ENCODE data around the gene MXI1. TPM values are rescaled to one million over a fixed set of nuclear protein-coding genes. Genes with fewer than 3 reads are reported as not detected.
"Not testable (repeated sequence)": the region's sequence is repeated elsewhere in the genome, so short reads cannot be mapped to it uniquely, and the experiment has no call there.

The MXI1 gene
- total RNA-seq, 1 donor: 75.7 TPM

- H3K9me3 ChIP-seq (ENCODE audit: low read depth, low read length): no peaks in the 10 kb centered on the region
- peaks cover 3% of the 10 kb centered on the region for H3K4me1 ChIP-seq (ENCODE audit: insufficient read depth, low read length)
- no peaks in the 10 kb centered on the region for H3K27me3 ChIP-seq (ENCODE audit: insufficient read depth, low read length)
- no peak overlapping the region for H3K4me3 ChIP-seq (ENCODE audit: low read length)
These were observed 106.3 kb downstream of the MXI1 start for GRCh38 chr10:110313674-110314073.

DNA sequence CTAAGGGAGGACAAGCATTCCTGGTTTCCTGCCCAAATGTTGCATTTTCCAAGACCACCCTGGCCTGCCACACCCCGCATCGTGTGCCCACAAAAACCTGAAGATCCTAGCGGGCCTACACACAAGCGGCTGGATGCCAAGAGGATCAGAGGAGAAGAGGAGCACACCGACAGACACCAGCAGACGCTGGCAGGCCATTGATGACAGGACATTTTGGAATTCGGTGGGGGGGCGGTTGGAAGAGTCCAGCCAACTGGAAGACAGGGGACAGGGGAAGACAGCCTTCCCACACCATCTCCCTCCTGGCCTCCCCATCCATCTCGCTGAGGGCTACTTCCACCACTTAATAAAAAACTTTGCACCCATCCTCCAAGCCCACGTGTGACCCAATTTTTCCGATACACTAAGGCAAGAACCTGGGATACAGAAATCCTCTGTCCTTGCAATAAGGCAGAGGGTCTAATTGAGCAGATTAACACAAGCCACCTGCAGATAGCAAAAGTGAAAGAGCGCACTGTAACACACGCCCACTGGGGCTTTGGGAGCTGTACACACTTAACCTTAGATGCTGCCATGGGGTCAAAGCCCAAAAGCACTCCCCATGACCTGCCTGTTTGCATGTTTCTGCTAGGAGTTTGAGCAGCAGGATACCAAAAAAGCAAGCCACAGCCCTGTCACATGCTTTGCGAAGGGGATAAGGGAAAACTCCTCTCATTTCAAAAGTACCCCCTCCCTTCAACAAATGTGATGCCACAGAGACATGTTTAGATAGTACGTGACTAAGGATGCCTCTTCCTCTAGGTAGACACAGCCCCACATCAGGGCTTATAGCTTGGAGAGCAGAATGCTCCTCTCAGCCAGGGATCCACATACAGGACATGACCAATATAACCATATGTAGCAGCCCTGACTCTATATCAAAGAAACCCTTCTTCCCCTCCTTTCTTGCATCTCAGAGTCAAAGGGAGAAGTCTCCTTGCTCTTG is 110.8 kb downstream of the MXI1 start:
- Histone ChIP-seq H3K9me3 (ENCODE audit: low read depth, low read length) (no peaks in the 10 kb centered on the region), H3K4me3 (ENCODE audit: low read length) (no peak overlapping the region), H3K4me1 (ENCODE audit: insufficient read depth, low read length) (no peaks in the 10 kb centered on the region), H3K27me3 (ENCODE audit: insufficient read depth, low read length) (no peaks in the 10 kb centered on the region)

- H3K4me3 ChIP-seq (ENCODE audit: low read length): no peak overlapping the region
- H3K27me3 ChIP-seq (ENCODE audit: insufficient read depth, low read length): no peaks in the 10 kb centered on the region
These were observed 114.6 kb downstream of the MXI1 start for GRCh38 chr10:110321869-110322620.

DNA sequence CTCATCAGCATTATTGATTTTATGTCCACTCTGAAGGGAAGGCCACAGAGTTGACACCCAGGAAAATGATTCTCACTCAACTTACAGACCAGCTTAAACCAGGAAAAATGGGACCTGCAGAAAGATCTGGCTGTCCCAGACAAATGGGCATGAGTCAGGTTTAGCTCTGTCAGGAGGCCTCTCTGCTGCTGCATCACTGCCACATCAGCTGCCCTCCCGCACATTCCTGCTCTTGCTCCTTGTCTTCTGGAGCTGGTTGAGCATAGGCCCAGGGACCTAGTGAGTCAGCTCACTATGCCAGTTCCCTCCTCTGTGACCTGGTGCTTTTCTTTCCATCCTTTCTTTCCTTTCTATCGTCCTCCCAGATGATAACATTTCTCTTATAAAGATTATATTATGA is 116.1 kb downstream of the MXI1 start:
- no peak overlapping the region for H3K4me3 ChIP-seq (ENCODE audit: low read length)
- H3K4me1 ChIP-seq (ENCODE audit: insufficient read depth, low read length): no peaks in the 10 kb centered on the region
- no peaks in the 10 kb centered on the region for H3K27me3 ChIP-seq (ENCODE audit: insufficient read depth, low read length)
- H3K9me3 ChIP-seq (ENCODE audit: low read depth, low read length): no peaks in the 10 kb centered on the region

More at GRCh38 chr10:110321869-110322620, 114.6 kb downstream of the MXI1 start:
- Histone ChIP-seq H3K4me1 (ENCODE audit: insufficient read depth, low read length) (no peaks in the 10 kb centered on the region), H3K9me3 (ENCODE audit: low read depth, low read length) (no peaks in the 10 kb centered on the region)

- no peaks in the 10 kb centered on the region for H3K9me3 ChIP-seq (ENCODE audit: low read depth, low read length)
- no peak overlapping the region for H3K4me3 ChIP-seq (ENCODE audit: low read length)
- no peaks in the 10 kb centered on the region for H3K27me3 ChIP-seq (ENCODE audit: insufficient read depth, low read length)
- H3K4me1 ChIP-seq (ENCODE audit: insufficient read depth, low read length): no peaks in the 10 kb centered on the region
These were observed 116.9 kb downstream of the MXI1 start for GRCh38 chr10:110324201-110324804.

- Histone ChIP-seq H3K27me3 (ENCODE audit: insufficient read depth, low read length) (no peaks in the 10 kb centered on the region), H3K4me3 (ENCODE audit: low read length) (no peak overlapping the region), H3K4me1 (ENCODE audit: insufficient read depth, low read length) (no peaks in the 10 kb centered on the region), H3K9me3 (ENCODE audit: low read depth, low read length) (no peaks in the 10 kb centered on the region)
These were observed 117.4 kb downstream of the MXI1 start for GRCh38 chr10:110324805-110325280.

GRCh38 chr10:110326351-110327032 is 119.1 kb downstream of the MXI1 start:
- peaks cover 5% of the 10 kb centered on the region for H3K9me3 ChIP-seq (ENCODE audit: low read depth, low read length)
- no peak overlapping the region for H3K4me3 ChIP-seq (ENCODE audit: low read length)
- no peaks in the 10 kb centered on the region for H3K27me3 ChIP-seq (ENCODE audit: insufficient read depth, low read length)
- H3K4me1 ChIP-seq (ENCODE audit: insufficient read depth, low read length): no peaks in the 10 kb centered on the region

DNA sequence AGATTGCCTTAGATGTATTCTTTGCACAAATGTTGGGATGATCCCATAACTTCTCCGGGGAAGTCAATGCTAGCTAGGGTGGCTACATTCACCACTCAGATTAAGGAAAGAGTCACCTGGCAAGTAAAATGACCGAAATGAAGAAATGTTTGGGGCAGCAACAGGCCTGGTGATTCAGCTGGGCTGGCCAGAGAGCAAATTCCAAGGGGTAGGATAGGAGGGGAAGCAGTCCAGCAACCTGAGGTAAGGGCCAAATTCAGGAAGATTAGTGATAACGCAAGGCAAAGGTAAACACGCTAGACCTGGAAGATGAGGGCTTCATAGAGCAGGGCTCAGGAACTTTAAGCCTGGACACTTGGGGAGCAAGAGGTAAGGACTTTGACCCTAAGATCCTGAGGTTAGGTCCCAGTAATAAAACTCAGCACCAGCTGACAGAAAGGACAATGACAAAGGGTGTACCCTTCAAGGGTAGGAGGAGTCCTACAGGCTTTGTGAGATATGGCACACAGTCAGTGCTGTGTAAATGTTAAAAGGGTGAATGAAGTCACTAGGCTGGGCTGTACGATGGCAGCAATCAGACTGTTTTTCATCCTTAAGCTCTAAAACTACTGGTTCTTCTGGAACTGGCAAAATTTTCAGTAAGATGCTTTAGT is 120.0 kb downstream of the MXI1 start:
- peaks cover 5% of the 10 kb centered on the region for H3K9me3 ChIP-seq (ENCODE audit: low read depth, low read length)
- no peaks in the 10 kb centered on the region for H3K4me1 ChIP-seq (ENCODE audit: insufficient read depth, low read length)
- no peaks in the 10 kb centered on the region for H3K27me3 ChIP-seq (ENCODE audit: insufficient read depth, low read length)
- H3K4me3 ChIP-seq (ENCODE audit: low read length): no peak overlapping the region

GRCh38 chr10:110330675-110331074 is 123.3 kb downstream of the MXI1 start:
- H3K4me3 ChIP-seq (ENCODE audit: low read length): no peak overlapping the region
- H3K4me1 ChIP-seq (ENCODE audit: insufficient read depth, low read length): peaks cover 3% of the 10 kb centered on the region

GRCh38 chr10:110331226-110331795 is 123.9 kb downstream of the MXI1 start:
- not testable (repeated sequence) for H3K9me3 ChIP-seq (ENCODE audit: low read depth, low read length); H3K4me1 ChIP-seq (ENCODE audit: insufficient read depth, low read length); H3K27me3 ChIP-seq (ENCODE audit: insufficient read depth, low read length); H3K4me3 ChIP-seq (ENCODE audit: low read length)

More at GRCh38 chr10:110330675-110331074, 123.3 kb downstream of the MXI1 start:
- Histone ChIP-seq H3K27me3 (ENCODE audit: insufficient read depth, low read length) (no peaks in the 10 kb centered on the region), H3K9me3 (ENCODE audit: low read depth, low read length) (peaks cover 5% of the 10 kb centered on the region)

- Histone ChIP-seq H3K4me1 (ENCODE audit: insufficient read depth, low read length) (peaks cover 6% of the 10 kb centered on the region), H3K4me3 (ENCODE audit: low read length) (no peak overlapping the region), H3K27me3 (ENCODE audit: insufficient read depth, low read length) (no peaks in the 10 kb centered on the region), H3K9me3 (ENCODE audit: low read depth, low read length) (peaks cover 5% of the 10 kb centered on the region)
These were observed 126.8 kb downstream of the MXI1 start for GRCh38 chr10:110334061-110334656.

- no peaks in the 10 kb centered on the region for H3K27me3 ChIP-seq (ENCODE audit: insufficient read depth, low read length)
- H3K9me3 ChIP-seq (ENCODE audit: low read depth, low read length): peaks cover 4% of the 10 kb centered on the region
- no peak overlapping the region for H3K4me3 ChIP-seq (ENCODE audit: low read length)
- H3K4me1 ChIP-seq (ENCODE audit: insufficient read depth, low read length): peaks cover 6% of the 10 kb centered on the region
These were observed 128.1 kb downstream of the MXI1 start for GRCh38 chr10:110335314-110336064.

DNA sequence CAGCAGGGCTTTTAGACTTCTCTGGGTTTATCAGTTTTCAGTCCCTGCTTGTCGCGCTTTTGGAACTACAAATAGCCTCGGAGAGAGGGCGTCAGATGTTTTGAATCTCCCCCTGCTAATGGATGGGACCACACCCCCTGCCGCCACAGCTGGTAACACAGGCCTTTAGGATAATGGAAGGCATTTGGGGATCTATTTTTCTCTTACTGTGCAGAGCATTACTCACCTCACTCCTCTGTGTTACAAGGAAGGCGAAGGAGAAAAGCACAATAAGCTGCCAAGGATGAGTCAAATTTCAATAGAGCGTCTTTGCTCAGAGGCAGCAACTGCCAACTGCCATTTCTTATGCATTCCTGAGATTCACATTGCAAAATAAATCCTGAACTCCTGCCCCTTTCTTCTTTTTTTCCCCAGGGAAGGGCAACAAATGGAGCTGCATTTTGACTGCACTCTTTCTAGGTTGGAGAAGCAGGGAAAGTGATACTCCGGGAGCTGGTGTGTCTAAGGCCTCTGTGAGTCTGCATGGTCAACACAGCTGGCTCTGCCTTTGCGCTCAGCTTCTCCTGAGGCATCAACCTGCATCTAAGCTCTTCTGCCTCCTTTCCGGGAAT is 128.8 kb downstream of the MXI1 start:
- H3K9me3 ChIP-seq (ENCODE audit: low read depth, low read length): no peaks in the 10 kb centered on the region
- H3K4me3 ChIP-seq (ENCODE audit: low read length): no peak overlapping the region
- H3K4me1 ChIP-seq (ENCODE audit: insufficient read depth, low read length): peaks cover 6% of the 10 kb centered on the region
- H3K27me3 ChIP-seq (ENCODE audit: insufficient read depth, low read length): no peaks in the 10 kb centered on the region

Data from mononuclear cell (primary cell).